MM.1S (cell line): ENCODE results near the gene RGS6.
A peak's percentile ranks its signal among the peaks of the same experiment; 100 is the strongest.

ENCODE experiments used
- DNase-seq: peaks from one replicate; pipeline ENCODE4 v3.0.0-alpha.2; 2015
- H2AFZ ChIP-seq: fragments of 300-600 bp; sonication (generic); 2 replicates; pipeline ENCODE4 v1.6.0; 2016; ENCODE audit warnings: antibody characterized with exemption, low read length
- H3F3A ChIP-seq: fragments of 300-600 bp; sonication (generic); 2 replicates; pipeline ENCODE4 v1.6.1; 2016; ENCODE audit warnings: mild to moderate bottlenecking, antibody characterized with exemption, low read length, moderate library complexity, mixed read lengths; ENCODE audit not compliant: insufficient read depth
- H3K27ac ChIP-seq: fragments of 300-600 bp; sonication (generic); 2 replicates; pipeline ENCODE4 v1.5.1; 2016; ENCODE audit warnings: mild to moderate bottlenecking, low read length
- H3K27me3 ChIP-seq: fragments of 300-600 bp; sonication (generic); replicated peaks from 2 replicates; pipeline ENCODE4 v1.6.0; 2016; ENCODE audit warnings: low read length; ENCODE audit not compliant: insufficient read depth
- H3K36me3 ChIP-seq: fragments of 300-600 bp; sonication (generic); replicated peaks from 2 replicates; pipeline ENCODE4 v1.6.1; 2016; ENCODE audit warnings: mild to moderate bottlenecking, low read length, mixed read lengths; ENCODE audit not compliant: insufficient read depth
- H3K4me1 ChIP-seq: fragments of 300-600 bp; sonication (generic); 2 replicates; pipeline ENCODE4 v1.6.1; 2016; ENCODE audit warnings: low read length, mixed read lengths
- H3K4me2 ChIP-seq: fragments of 300-600 bp; sonication (generic); 2 replicates; pipeline ENCODE4 v1.6.0; 2016; ENCODE audit warnings: low read depth, low read length
- H3K4me3 ChIP-seq: fragments of 300-600 bp; sonication (generic); 2 replicates; pipeline ENCODE4 v1.5.1; 2016; ENCODE audit warnings: low read length, mixed read lengths
- H3K79me2 ChIP-seq: fragments of 300-600 bp; sonication (generic); 2 replicates; pipeline ENCODE4 v1.6.1; 2016; ENCODE audit warnings: mixed run types, low read length, mixed read lengths
- H3K9ac ChIP-seq: fragments of 300-600 bp; sonication (generic); 2 replicates; pipeline ENCODE4 v1.6.1; 2016; ENCODE audit warnings: low read length, mixed read lengths
- H3K9me2 ChIP-seq: fragments of 300-600 bp; sonication (generic); replicated peaks from 2 replicates; pipeline ENCODE4 v1.6.1; 2016; ENCODE audit warnings: mild to moderate bottlenecking, low read length, mixed read lengths; ENCODE audit not compliant: insufficient read depth
- H3K9me3 ChIP-seq: fragments of 300-600 bp; sonication (generic); replicated peaks from 2 replicates; pipeline ENCODE4 v1.6.1; 2016; ENCODE audit warnings: mild to moderate bottlenecking, low read length, mixed read lengths; ENCODE audit not compliant: insufficient read depth
- H4K20me1 ChIP-seq: fragments of 300-600 bp; sonication (generic); 2 replicates; pipeline ENCODE4 v1.6.1; 2016; ENCODE audit warnings: mild to moderate bottlenecking, low read length, moderate library complexity, mixed read lengths; ENCODE audit not compliant: insufficient read depth
- CTCF ChIP-seq: fragments of 300-600 bp; sonication (generic); IDR thresholded peaks from 2 replicates; pipeline ENCODE4 v1.5.1; 2016; ENCODE audit warnings: antibody characterized with exemption, low read length, mixed read lengths
- EZH2 ChIP-seq: fragments of 300-600 bp; sonication (generic); optimal IDR thresholded peaks from 2 replicates; pipeline ENCODE3; 2017; ENCODE audit warnings: low read depth, mild to moderate bottlenecking, antibody characterized with exemption, low read length, mixed read lengths
- EZH2phosphoT487 ChIP-seq: fragments of 300-600 bp; sonication (generic); IDR thresholded peaks from 2 replicates; pipeline ENCODE4 v1.6.1; 2018; ENCODE audit warnings: antibody characterized with exemption, low read length

Gene RGS6

GRCh38 chr14:72444701-72445100, 512.5 kb downstream of the RGS6 start:
- Histone ChIP-seq H2AFZ (no peak overlapping the region), H3K27ac (no peak overlapping the region), H3K36me3 (no peaks in the 10 kb centered on the region), H3K4me3 (no peak overlapping the region), H3K9me2 (no peaks in the 10 kb centered on the region), H3K9ac (no peak overlapping the region), H4K20me1 (no peaks in the 10 kb centered on the region), H3K27me3 (no peaks in the 10 kb centered on the region), H3K9me3 (no peaks in the 10 kb centered on the region), H3F3A (no peaks in the 10 kb centered on the region), H3K4me1 (peaks cover 8% of the 10 kb centered on the region), H3K4me2 (no peak overlapping the region), H3K79me2 (no peaks in the 10 kb centered on the region)
- no peak for TF ChIP-seq EZH2
- no peak for DNase-seq

GRCh38 chr14:72448212-72448611, 516.0 kb downstream of the RGS6 start:
- Histone ChIP-seq H3K9me3 (no peaks in the 10 kb centered on the region), H3K79me2 (no peaks in the 10 kb centered on the region), H2AFZ (no peak overlapping the region), H3K9ac (no peak overlapping the region), H3K4me2 (no peak overlapping the region), H3K4me3 (no peak overlapping the region), H3K36me3 (no peaks in the 10 kb centered on the region), H4K20me1 (no peaks in the 10 kb centered on the region), H3K9me2 (no peaks in the 10 kb centered on the region), H3F3A (peaks cover 8% of the 10 kb centered on the region), H3K27me3 (no peaks in the 10 kb centered on the region), H3K4me1 (peaks cover 27% of the 10 kb centered on the region), H3K27ac (no peak overlapping the region)
- DNase-seq, result no peak
- TF ChIP-seq EZH2 (no peak), EZH2phosphoT487 (no peak), CTCF (no peak)

- Histone ChIP-seq H3F3A (peaks cover 8% of the 10 kb centered on the region), H2AFZ (peak overlapping the region; percentile 67; the same call in 1 of the 2 replicates), H3K27ac (peak overlapping the region; percentile 98), H3K36me3 (no peaks in the 10 kb centered on the region), H3K79me2 (no peaks in the 10 kb centered on the region), H3K9me3 (no peaks in the 10 kb centered on the region), H3K4me1 (peaks cover 27% of the 10 kb centered on the region), H3K4me3 (no peak overlapping the region), H3K9ac (peak overlapping the region; percentile 55), H4K20me1 (no peaks in the 10 kb centered on the region), H3K4me2 (peak overlapping the region; percentile 45), H3K9me2 (no peaks in the 10 kb centered on the region), H3K27me3 (no peaks in the 10 kb centered on the region)
- no peak for TF ChIP-seq EZH2
- TF ChIP-seq CTCF, result no peak
- TF ChIP-seq EZH2phosphoT487, result no peak
- DNase-seq, result no peak
These were observed 518.3 kb downstream of the RGS6 start for GRCh38 chr14:72450473-72451044.

- Histone ChIP-seq H3K79me2 (no peaks in the 10 kb centered on the region), H3K9me2 (no peaks in the 10 kb centered on the region), H3F3A (peaks cover 8% of the 10 kb centered on the region), H2AFZ (peak overlapping the region; percentile 67; the same call in 1 of the 2 replicates), H3K4me1 (peaks cover 27% of the 10 kb centered on the region), H3K4me3 (no peak overlapping the region), H3K27me3 (no peaks in the 10 kb centered on the region), H3K9ac (peak overlapping the region; percentile 55), H3K9me3 (no peaks in the 10 kb centered on the region), H3K4me2 (peak overlapping the region; percentile 45), H4K20me1 (no peaks in the 10 kb centered on the region), H3K27ac (peak overlapping the region; percentile 98), H3K36me3 (no peaks in the 10 kb centered on the region)
- TF ChIP-seq CTCF, result no peak
- no peak for TF ChIP-seq EZH2phosphoT487
- no peak for TF ChIP-seq EZH2
- peak; percentile 77 for DNase-seq
These were observed 519.1 kb downstream of the RGS6 start for GRCh38 chr14:72451054-72451972.
